Erythroblast (primary cell): Measurements from ENCODE around the gene KLC1.

Experiments used
- GATA1 ChIP-seq: IDR thresholded peaks from 2 replicates; pipeline ENCODE4 v1.6.1; 2011; ENCODE audit warnings: low read depth, mild to moderate bottlenecking, control low read depth, low read length, moderate library complexity
- POLR2A ChIP-seq: IDR thresholded peaks from 2 replicates; pipeline ENCODE4 v1.6.1; 2011; ENCODE audit warnings: mild to moderate bottlenecking, low read length

DNA sequence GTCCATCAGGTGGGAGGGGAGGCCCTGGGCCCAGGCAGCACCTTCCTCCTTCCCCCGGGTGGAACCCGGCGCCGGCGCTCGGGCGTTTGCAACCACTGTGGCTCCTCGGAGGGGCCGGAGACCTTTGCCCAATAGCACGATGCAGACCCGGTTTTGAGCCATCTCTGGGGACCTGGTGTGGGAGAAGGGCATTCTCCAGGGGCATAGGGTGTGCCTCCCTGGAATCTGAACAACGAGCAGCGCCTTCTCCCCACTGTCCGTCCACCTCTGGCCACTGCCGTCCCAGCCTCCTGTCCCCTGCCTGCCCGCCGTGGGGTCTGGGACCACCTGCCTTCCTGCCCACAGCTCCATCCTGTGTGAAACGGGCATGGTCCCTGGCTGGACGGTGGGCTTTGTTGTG is 99.1 kb downstream of the KLC1 start:
- no peak for TF ChIP-seq POLR2A
- no peak for TF ChIP-seq GATA1
